PC-3 (cell line): ENCODE measurements around the gene NBDY.

ENCODE experiments used
- EZH2 ChIP-seq: fragments of 300-600 bp; sonication (generic); IDR thresholded peaks from one replicate; pipeline ENCODE4 v1.6.1; 2017; ENCODE audit warnings: antibody characterized with exemption, mild to moderate bottlenecking, low read length; ENCODE audit not compliant: unreplicated experiment
- EZH2phosphoT487 ChIP-seq: fragments of 300-600 bp; sonication (generic); IDR thresholded peaks from 2 replicates; pipeline ENCODE4 v1.6.1; 2018; ENCODE audit warnings: mild to moderate bottlenecking, antibody characterized with exemption, low read length, borderline replicate concordance
- TF ChIP-seq, protein P1 (sequence below): fragments of 300-600 bp; sonication (generic); conservative IDR thresholded peaks from 2 replicates; pipeline ENCODE4 v1.5.1; 2017; ENCODE audit warnings: antibody characterized with exemption, low read depth, mild to moderate bottlenecking, low read length

DNA sequence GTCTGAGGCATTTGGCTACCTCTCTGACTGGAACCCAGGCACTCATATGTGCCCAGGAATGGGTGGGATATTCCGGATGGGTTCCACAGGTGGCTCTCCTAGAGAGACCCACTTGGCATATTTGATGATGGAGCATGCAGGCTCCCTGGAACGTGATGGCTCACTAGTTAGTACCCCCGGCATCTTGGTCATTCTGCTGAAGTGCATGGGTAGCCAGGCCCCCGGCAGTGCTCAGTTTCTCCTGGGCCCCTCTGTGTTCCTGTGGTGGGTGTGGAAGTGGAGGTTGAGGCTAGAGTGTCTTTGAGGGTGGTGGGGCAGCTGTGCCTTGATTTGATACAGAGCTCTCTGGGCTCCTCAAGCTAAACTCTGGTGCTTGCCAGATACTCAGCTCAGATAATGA lies 29.4 kb downstream of the NBDY start:
- no peak for TF ChIP-seq EZH2
- TF ChIP-seq, protein P1, sequence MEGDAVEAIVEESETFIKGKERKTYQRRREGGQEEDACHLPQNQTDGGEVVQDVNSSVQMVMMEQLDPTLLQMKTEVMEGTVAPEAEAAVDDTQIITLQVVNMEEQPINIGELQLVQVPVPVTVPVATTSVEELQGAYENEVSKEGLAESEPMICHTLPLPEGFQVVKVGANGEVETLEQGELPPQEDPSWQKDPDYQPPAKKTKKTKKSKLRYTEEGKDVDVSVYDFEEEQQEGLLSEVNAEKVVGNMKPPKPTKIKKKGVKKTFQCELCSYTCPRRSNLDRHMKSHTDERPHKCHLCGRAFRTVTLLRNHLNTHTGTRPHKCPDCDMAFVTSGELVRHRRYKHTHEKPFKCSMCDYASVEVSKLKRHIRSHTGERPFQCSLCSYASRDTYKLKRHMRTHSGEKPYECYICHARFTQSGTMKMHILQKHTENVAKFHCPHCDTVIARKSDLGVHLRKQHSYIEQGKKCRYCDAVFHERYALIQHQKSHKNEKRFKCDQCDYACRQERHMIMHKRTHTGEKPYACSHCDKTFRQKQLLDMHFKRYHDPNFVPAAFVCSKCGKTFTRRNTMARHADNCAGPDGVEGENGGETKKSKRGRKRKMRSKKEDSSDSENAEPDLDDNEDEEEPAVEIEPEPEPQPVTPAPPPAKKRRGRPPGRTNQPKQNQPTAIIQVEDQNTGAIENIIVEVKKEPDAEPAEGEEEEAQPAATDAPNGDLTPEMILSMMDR = no peak
- no peak for TF ChIP-seq EZH2phosphoT487
